NCI-H2107 treated with DMSO at 0.1 percent for 48 hours (cell line): ENCODE results near the gene UNC13B.

Source experiments
- DNase-seq: peaks from one replicate; lab custom pipeline; 2025; ENCODE audit not compliant: unreplicated experiment; lab: John Stamatoyannopoulos, UW

The UNC13B gene

DNA sequence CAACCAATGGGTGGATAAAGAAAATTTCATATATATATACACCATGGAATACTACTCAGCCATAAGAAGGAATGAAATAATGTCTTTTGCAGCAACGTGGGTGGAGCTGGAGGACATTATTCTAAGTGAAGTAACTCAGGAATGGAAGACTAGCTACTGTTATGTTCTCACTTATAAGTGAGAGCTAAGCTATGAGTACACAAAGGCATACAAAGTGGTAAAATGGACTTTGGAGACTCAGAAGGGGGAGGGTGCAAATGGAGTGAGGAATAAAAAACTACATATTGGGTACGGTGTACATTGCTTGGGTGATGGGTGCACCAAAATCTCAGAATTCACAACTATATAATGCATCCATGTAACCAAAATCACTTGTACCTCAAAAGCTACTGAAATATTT lies 260.9 kb downstream of the UNC13B start:
- DNase-seq = no peak

DNA sequence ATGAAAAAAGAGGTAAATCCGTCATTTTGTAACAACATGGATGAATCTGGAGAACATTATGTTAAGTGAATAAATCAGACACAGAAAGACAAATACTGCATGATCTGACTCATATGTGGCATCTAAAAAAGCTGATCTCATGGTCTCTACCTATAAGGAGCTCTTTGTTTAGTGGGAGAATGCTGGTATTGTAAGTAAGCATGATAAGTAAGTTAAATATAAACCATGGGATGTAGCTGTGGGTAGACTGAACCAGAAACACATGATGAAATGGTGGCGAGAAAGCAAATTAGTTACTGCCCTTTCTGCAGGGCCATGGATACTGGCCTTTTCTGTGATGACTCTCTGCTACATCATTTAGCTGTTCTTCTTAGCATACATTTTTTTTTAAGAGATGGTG lies 261.7 kb downstream of the UNC13B start:
- DNase-seq = no peak

DNA sequence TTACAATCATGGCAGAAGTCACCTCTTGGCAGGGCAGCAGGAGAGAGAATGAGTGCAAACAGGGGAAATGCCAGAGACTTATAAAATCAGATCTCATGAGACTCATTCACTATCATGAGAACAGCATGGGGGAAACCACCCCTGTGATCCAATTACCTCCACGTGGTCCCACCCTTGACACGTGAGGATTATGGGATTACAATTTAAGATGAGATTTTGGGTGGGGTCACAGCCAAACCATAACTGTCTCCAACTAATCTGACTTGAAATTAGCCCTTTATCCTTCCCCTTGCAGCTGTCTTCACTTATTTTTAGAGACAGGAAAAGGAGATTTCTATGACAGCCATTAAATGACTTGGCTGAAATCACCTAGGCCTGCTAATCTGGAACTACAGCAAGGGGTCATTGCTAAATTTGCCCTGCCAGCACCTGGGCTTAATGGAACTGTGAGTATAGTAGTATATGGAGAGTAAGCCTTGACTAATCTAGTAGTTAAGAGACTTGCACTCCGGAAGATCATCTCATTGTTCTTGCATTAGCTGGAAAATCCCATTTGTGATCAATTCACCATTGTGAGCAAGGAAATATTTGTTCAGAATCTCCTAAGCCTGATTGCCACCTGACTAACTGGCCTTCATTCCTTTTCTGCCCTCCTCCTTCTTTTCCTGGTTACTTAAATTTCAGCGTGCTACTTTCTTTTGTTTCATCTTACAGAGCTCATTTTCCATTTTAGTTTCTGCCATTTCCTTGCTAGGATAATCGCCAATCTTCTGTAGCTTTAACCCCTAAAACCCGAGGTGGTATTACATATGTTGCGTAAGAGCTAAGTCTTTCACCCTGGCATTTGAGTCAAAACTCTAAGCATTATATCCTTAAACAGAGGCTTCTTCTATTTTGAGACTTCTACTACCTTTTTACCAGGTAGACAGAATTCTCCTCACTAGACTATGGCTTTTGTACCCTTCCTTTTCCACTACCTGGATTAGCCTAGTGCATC lies 262.8 kb downstream of the UNC13B start:
- DNase-seq = no peak

DNA sequence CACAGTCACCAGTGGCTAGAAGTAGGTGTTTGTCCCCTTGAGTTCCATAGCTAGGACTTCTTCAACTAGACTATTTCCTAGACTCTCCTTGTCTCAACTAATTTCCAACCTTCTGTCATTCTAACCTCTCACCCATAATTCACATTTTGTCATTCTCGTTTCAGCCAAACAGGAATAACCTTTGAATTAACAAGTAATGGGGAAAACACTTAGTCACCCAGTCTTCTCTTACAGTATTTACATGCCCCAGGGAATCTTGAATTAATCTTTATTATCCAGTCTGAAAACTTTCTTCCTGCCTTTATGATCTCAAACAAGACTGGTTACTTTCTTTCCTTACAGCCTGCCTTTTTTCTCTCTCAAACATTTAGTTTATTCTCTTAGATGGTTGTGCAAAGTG lies 264.8 kb downstream of the UNC13B start:
- no peak for DNase-seq

DNA sequence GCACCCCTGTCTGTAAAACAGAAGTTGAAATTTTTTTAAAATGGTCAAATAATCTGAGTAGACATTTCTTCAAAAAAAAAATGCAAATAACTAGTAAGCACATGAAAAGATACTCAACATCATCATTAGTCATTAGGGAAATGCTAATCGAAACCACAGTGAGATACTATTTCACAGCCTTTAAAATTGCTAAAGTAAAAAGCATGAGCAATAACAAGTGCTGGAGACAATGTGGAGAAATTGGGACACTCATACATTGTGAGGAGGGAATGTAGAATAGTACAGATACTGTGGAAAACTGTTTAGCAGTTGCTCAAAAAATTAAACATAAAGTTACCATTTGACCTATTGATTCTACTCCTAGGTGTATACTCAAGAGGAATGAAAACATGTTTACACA lies 269.7 kb downstream of the UNC13B start:
- DNase-seq = no peak

DNA sequence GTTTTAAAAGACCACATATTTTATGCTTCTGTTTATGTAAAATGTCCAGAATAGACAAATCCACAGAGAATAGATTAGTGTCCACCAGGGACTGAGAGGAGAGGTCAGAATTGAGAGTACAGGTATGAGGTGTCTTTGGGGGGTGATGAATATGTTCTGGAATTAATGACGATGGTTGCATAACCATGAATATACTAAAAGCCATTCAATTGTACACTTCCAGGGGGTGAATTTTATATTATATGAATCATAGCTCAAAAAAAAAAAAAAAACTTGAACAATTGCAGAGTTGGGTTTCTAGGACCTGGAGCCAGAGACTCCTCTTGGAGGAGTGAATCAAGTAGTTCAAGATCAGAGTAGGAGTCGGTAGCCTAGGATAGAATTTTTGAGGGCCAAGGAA lies 270.3 kb downstream of the UNC13B start:
- no peak for DNase-seq

DNA sequence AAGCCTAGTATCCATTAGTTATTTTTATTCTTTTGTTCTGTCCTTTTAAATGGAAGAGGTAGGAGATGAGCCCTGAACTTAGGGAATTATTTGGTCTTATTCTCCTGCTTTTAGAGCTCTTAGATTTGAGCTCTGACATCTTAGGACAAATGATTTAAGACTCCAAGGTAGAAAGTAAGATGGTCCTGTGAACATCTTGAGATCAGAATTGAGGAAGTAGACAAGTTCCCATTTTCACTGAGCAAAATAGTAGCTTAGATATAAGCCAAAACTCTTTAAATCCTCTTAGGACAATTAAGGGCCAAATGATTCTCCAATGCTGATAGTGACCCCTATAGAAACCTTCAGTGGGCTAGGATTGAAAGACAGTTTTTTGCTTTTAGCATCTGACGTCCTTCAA lies 275.1 kb downstream of the UNC13B start:
- no peak for DNase-seq

DNA sequence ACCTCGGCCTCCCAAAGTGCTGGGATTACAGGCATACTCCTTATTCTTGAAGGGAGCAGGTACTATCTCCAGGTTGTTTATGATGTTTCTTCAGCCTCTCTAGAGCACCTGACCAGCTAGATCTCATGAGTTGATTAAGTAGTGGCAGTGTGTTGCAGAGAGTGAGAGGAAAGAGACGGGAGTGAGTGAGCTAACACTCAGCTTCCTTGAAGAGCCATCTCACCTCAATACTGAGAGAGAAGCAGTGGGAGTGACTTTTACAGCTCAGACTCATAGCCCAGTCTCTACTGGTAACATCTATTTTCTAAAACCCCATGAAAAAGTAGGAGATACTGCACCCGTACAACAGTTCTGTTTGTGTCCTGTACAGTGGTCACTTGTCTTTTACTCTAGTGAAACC lies 284.2 kb downstream of the UNC13B start:
- no peak for DNase-seq

DNA sequence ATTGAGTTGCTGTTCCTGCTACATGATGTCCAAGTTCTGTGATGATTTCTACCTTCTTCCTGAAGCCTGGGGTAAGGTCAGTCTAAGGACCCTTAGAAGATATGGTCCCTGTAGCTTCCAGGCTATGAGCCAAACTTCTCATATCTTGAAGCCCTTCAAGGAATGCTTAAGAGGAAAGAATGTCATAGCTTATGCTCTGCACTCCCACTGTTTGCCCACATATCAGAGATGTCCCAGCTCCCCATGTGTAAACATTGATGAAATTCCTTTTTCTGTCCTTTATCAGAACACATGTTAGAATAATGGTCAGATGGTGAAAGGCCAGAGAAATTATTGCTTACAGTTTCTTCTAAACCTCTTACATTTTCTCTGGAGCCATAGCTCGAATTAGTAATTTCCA lies 286.7 kb downstream of the UNC13B start:
- no peak for DNase-seq

DNA sequence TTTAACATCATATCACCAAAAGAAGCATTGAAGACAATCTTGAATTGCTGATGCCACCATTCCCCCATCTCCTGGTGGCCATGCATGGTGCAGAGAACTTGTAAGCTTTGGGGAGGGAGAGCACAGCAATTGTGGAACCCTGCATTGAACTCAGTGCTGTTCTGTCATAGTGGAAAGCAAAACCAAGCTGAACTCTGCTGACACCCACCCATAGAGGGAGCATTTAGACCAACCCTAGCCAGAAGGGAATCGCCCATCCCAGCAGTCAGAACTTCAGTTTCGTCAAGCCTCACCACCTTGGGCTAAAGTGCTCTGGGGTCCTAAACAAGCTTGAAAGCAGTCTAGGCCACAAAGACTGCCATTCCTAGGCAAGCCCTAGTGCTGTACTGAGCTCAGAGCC lies 290.7 kb downstream of the UNC13B start:
- DNase-seq = no peak

DNA sequence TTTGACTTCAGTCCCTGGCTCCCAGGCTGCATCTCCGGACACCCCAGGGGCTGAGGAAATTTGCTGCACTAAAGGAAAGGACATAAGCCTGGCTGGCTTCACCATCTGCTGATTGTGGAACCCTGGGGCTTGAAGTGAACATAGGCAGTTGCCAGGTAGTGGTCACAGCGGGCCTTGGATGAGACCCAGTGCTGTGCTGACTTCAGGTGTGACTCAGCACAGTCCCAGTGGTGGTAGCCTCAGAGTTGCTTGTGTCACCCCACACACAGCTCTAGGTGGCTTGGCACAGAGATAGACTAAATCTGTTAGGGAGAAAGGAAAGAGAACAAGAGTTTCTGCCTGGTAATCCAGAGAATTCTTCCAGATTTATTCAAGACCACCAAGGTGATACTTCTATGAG lies 292.0 kb downstream of the UNC13B start:
- DNase-seq = no peak
